GM12878 (cell line): ENCODE results near the gene MAN1B1. TPM values are rescaled to one million over a fixed set of nuclear protein-coding genes. Genes with fewer than 3 reads are reported as not detected.

Source experiments
- BACH1 ChIP-seq: fragments of 450-650 bp; IDR thresholded peaks from 2 replicates; pipeline ENCODE4 v1.6.1; 2017; ENCODE audit warnings: mild to moderate bottlenecking, borderline replicate concordance
- CBX3 ChIP-seq: fragments of 200-600 bp; sonication (generic); IDR thresholded peaks from 2 replicates; pipeline ENCODE4 v1.6.1; 2016; ENCODE audit warnings: low read depth, borderline replicate concordance
- CEBPB ChIP-seq, 2 experiments: fragments of 150-350 bp in 1 of 2; IDR thresholded peaks; 2 replicates each; pipeline ENCODE4 v1.6.1; 2012 to 2014; ENCODE audit warnings: low read depth in 2 of 2, low read length in 2 of 2, borderline replicate concordance in 1 of 2, inconsistent platforms in 1 of 2
- CHD2 ChIP-seq: IDR thresholded peaks from 2 replicates; pipeline ENCODE4 v1.6.1; 2011; ENCODE audit warnings: low read depth, low read length, improper control_type of control experiment, borderline replicate concordance
- CREM ChIP-seq: IDR thresholded peaks from 2 replicates; pipeline ENCODE4 v1.6.1; 2014; ENCODE audit warnings: antibody characterized with exemption, low read depth
- EED ChIP-seq: sonication (generic); IDR thresholded peaks from 2 replicates; pipeline ENCODE4 v1.6.1; 2016; ENCODE audit warnings: antibody characterized with exemption, low read depth
- EP300 ChIP-seq, 2 experiments: fragments of 150-350 bp in 1 of 2; IDR thresholded peaks; 2 replicates each; pipeline ENCODE4 v1.6.1; 2011 to 2012; ENCODE audit warnings: low read depth in 2 of 2, low read length in 2 of 2, borderline replicate concordance in 1 of 2, improper control_type of control experiment in 1 of 2, inconsistent platforms in 1 of 2; ENCODE audit not compliant: control insufficient read depth in 1 of 2
- FOXK2 ChIP-seq: fragments of 450-650 bp; IDR thresholded peaks from 2 replicates; pipeline ENCODE4 v1.6.1; 2017; ENCODE audit warnings: mild to moderate bottlenecking, moderate library complexity
- GATAD2B ChIP-seq: fragments of 450-650 bp; conservative IDR thresholded peaks from 2 replicates; pipeline ENCODE4 v1.6.1; 2017; ENCODE audit warnings: low read depth, mild to moderate bottlenecking, moderate library complexity
- HCFC1 ChIP-seq: fragments of 150-350 bp; IDR thresholded peaks from 2 replicates; pipeline ENCODE4 v1.6.1; 2014; ENCODE audit warnings: low read length
- IKZF1 ChIP-seq: fragments of 450-650 bp; conservative IDR thresholded peaks from 2 replicates; pipeline ENCODE4 v1.6.1; 2017; ENCODE audit warnings: antibody characterized with exemption, mild to moderate bottlenecking
- IRF4 ChIP-seq: IDR thresholded peaks from 2 replicates; pipeline ENCODE4 v1.6.1; 2011; ENCODE audit warnings: low read depth, low read length
- JUNB ChIP-seq: IDR thresholded peaks from 2 replicates; pipeline ENCODE4 v1.6.1; 2016; ENCODE audit warnings: antibody characterized with exemption, mild to moderate bottlenecking
- KAT2A ChIP-seq: conservative IDR thresholded peaks from 2 replicates; pipeline ENCODE4 v1.6.1; 2011; ENCODE audit warnings: low read depth, low read length; ENCODE audit not compliant: control insufficient read depth
- MEF2B ChIP-seq: fragments of 450-650 bp; IDR thresholded peaks from 2 replicates; pipeline ENCODE4 v1.6.1; 2018; ENCODE audit warnings: mild to moderate bottlenecking, moderate library complexity; ENCODE audit not compliant: partially characterized antibody, poor library complexity, severe bottlenecking
- MTA2 ChIP-seq: fragments of 450-650 bp; IDR thresholded peaks from 2 replicates; pipeline ENCODE4 v1.6.1; 2016; ENCODE audit warnings: low read depth, mild to moderate bottlenecking, moderate library complexity
- MTA3 ChIP-seq: IDR thresholded peaks from 2 replicates; pipeline ENCODE4 v1.6.1; 2012; ENCODE audit warnings: low read length, inconsistent platforms, borderline replicate concordance
- MYB ChIP-seq: fragments of 150-350 bp; IDR thresholded peaks from 2 replicates; pipeline ENCODE4 v1.6.1; 2014; ENCODE audit warnings: mild to moderate bottlenecking, low read depth, low read length, borderline replicate concordance
- NFXL1 ChIP-seq: fragments of 450-650 bp; IDR thresholded peaks from 2 replicates; pipeline ENCODE4 v1.6.1; 2017; ENCODE audit warnings: antibody characterized with exemption, mild to moderate bottlenecking, borderline replicate concordance
- NFYA ChIP-seq: IDR thresholded peaks from 2 replicates; pipeline ENCODE4 v1.6.1; 2011; ENCODE audit warnings: low read depth, mild to moderate bottlenecking, low read length, improper control_type of control experiment, borderline replicate concordance
- NR2C1 ChIP-seq: fragments of 450-650 bp; IDR thresholded peaks from 2 replicates; pipeline ENCODE4 v1.6.1; 2017; ENCODE audit warnings: antibody characterized with exemption, mild to moderate bottlenecking, moderate library complexity
- PML ChIP-seq: IDR thresholded peaks from 2 replicates; pipeline ENCODE4 v1.6.1; 2012; ENCODE audit warnings: low read length, inconsistent platforms
- RAD51 ChIP-seq: fragments of 450-650 bp; IDR thresholded peaks from 2 replicates; pipeline ENCODE4 v1.6.1; 2016; ENCODE audit warnings: moderate library complexity, mild to moderate bottlenecking, inconsistent platforms
- RELA ChIP-seq: fragments of 450-650 bp; IDR thresholded peaks from 2 replicates; pipeline ENCODE4 v1.8.0; 2014; ENCODE audit warnings: borderline replicate concordance; ENCODE audit not compliant: partially characterized antibody
- SIN3A ChIP-seq: IDR thresholded peaks from 2 replicates; pipeline ENCODE4 v1.6.1; 2012; ENCODE audit warnings: low read depth, low read length, improper control_type of control experiment
- SMARCA5 ChIP-seq: fragments of 450-650 bp; IDR thresholded peaks from 2 replicates; pipeline ENCODE4 v1.6.1; 2017; ENCODE audit warnings: mild to moderate bottlenecking
- STAT3 ChIP-seq: IDR thresholded peaks from 2 replicates; pipeline ENCODE4 v1.6.1; 2011; ENCODE audit warnings: low read depth, low read length, improper control_type of control experiment
- ZNF207 ChIP-seq: fragments of 450-650 bp; IDR thresholded peaks from 2 replicates; pipeline ENCODE4 v1.6.1; 2014; ENCODE audit warnings: antibody characterized with exemption, mild to moderate bottlenecking, borderline replicate concordance
- polyA plus RNA-seq, 11 experiments: library from polyadenylated mRNA; depleted of rRNA in 4 of 11; unstranded in 6 of 11; stranded (reverse) in 5 of 11; fragments of >200 nt; fragmentation: Nextera tagmentation in 4 of 11; fragmentation: Illumina TruSeq in 1 of 11; extraction: Ambion mirVana in 4 of 11; extraction: Trizol in 1 of 11; gene quantifications; 1 replicate in 1 of 11; 2 replicates in 10 of 11; pipeline versions ENCODE4 v1.2.1 to v1.2.3, GENCODE V29; 2011 to 2016; ENCODE audit warnings: inconsistent platforms in 2 of 11, missing spikeins in 2 of 11, low read depth in 1 of 11
- total RNA-seq, 4 experiments: library from RNA; depleted of rRNA in 3 of 4; stranded (reverse); fragments of >200 nt in 3 of 4; fragmentation: Illumina TruSeq in 1 of 4; extraction: Trizol in 1 of 4; gene quantifications; 2 replicates each; pipeline versions ENCODE4 v1.2.1 to v1.2.3, GENCODE V29; 2013 to 2021
- TF ChIP-seq, protein P1 (sequence below): fragments of 450-650 bp; IDR thresholded peaks from 2 replicates; pipeline ENCODE4 v1.6.1; 2017; ENCODE audit warnings: mild to moderate bottlenecking, moderate library complexity

MAN1B1 gene
- total and polyA plus RNA-seq, 10 of the 15 experiments (the other 5 are each of a cell fraction or from before 2014, with no cell fraction given), result 0.71 to 34.1 (median 22.7) TPM

DNA sequence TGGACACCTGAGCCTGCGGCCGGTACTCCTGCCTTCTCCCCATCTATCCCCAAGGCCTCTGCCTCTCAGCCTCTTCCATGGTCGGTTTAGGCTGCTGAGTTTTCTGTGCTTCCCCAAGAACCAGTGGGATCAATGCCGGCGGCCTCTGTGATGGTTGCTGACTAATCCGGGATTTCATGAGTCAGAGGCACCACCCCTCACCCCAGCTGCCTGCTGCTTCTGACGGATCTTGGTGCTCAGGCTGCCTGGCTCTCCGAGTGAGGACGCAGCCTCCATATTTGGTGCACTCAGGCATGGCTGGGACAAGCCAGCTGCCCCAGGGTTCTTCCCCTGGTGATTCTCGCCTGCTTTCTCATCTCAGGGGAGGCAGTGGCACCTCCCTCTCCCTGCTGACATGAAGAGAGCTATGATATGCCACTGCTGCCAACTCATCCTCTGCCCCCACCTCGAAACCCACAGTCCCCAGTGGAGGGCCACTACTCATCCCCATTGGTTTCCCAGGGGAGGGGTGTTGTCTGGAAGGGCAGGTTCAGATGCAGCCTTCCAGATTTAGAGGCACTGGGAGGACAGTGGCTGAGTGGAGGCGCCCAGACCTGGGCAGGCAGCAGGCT is 3.3 kb upstream of the MAN1B1 start (continued):
- TF ChIP-seq CBX3 (no peak), PML (no peak), JUNB (no peak), RAD51 (no peak), CREM (no peak), CHD2 (no peak), EED (peak; percentile 37; the same call in 1 of the 2 replicates), MTA2 (no peak), ZNF207 (no peak), NFYA (no peak), EP300 (IDR thresholded peaks at IDR 0.05; ENCODE audit: borderline replicate concordance in 1 of 2, control insufficient read depth in 1 of 2, low read depth in 2 of 2, low read length in 2 of 2) (peak in 1 of 2 experiments; percentile 26; a peak in 1 of 4 replicates), SIN3A (no peak), NFXL1 (no peak), MEF2B (peak; percentile 72), MYB (no peak), IKZF1 (peak; percentile 54), FOXK2 (no peak), GATAD2B (no peak), BACH1 (peak; percentile 84; the same call in 1 of the 2 replicates), IRF4 (no peak), RELA (no peak), CEBPB (IDR thresholded peaks at IDR 0.05; ENCODE audit: borderline replicate concordance in 1 of 2, low read depth in 2 of 2, low read length in 2 of 2) (no peak), STAT3 (no peak), KAT2A (no peak), HCFC1 (no peak), NR2C1 (no peak), MTA3 (no peak), SMARCA5 (no peak)
- TF ChIP-seq, protein P1, sequence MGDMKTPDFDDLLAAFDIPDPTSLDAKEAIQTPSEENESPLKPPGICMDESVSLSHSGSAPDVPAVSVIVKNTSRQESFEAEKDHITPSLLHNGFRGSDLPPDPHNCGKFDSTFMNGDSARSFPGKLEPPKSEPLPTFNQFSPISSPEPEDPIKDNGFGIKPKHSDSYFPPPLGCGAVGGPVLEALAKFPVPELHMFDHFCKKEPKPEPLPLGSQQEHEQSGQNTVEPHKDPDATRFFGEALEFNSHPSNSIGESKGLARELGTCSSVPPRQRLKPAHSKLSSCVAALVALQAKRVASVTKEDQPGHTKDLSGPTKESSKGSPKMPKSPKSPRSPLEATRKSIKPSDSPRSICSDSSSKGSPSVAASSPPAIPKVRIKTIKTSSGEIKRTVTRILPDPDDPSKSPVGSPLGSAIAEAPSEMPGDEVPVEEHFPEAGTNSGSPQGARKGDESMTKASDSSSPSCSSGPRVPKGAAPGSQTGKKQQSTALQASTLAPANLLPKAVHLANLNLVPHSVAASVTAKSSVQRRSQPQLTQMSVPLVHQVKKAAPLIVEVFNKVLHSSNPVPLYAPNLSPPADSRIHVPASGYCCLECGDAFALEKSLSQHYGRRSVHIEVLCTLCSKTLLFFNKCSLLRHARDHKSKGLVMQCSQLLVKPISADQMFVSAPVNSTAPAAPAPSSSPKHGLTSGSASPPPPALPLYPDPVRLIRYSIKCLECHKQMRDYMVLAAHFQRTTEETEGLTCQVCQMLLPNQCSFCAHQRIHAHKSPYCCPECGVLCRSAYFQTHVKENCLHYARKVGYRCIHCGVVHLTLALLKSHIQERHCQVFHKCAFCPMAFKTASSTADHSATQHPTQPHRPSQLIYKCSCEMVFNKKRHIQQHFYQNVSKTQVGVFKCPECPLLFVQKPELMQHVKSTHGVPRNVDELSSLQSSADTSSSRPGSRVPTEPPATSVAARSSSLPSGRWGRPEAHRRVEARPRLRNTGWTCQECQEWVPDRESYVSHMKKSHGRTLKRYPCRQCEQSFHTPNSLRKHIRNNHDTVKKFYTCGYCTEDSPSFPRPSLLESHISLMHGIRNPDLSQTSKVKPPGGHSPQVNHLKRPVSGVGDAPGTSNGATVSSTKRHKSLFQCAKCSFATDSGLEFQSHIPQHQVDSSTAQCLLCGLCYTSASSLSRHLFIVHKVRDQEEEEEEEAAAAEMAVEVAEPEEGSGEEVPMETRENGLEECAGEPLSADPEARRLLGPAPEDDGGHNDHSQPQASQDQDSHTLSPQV, result no peak
